Fibroblast of lung (primary cell): ENCODE data around the gene ANAPC1.
A peak's percentile ranks its signal among the peaks of the same experiment; 100 is the strongest.

Source experiments
- EZH2 ChIP-seq: IDR thresholded peaks from 2 replicates; pipeline ENCODE4 v1.5.1; 2012; ENCODE audit warnings: low read length, control low read depth, mild to moderate bottlenecking; ENCODE audit errors: missing control alignments
- TF ChIP-seq, protein P1 (sequence below), 2 donors: IDR thresholded peaks in 1 of 2; conservative IDR thresholded peaks in 1 of 2; 1 replicate in 1 of 2; 2 replicates in 1 of 2; pipeline ENCODE4 v1.5.1; 2011 to 2012; ENCODE audit warnings: low read length in 2 of 2, control low read depth in 1 of 2, inconsistent platforms in 1 of 2, low read depth in 1 of 2, mild to moderate bottlenecking in 1 of 2

DNA sequence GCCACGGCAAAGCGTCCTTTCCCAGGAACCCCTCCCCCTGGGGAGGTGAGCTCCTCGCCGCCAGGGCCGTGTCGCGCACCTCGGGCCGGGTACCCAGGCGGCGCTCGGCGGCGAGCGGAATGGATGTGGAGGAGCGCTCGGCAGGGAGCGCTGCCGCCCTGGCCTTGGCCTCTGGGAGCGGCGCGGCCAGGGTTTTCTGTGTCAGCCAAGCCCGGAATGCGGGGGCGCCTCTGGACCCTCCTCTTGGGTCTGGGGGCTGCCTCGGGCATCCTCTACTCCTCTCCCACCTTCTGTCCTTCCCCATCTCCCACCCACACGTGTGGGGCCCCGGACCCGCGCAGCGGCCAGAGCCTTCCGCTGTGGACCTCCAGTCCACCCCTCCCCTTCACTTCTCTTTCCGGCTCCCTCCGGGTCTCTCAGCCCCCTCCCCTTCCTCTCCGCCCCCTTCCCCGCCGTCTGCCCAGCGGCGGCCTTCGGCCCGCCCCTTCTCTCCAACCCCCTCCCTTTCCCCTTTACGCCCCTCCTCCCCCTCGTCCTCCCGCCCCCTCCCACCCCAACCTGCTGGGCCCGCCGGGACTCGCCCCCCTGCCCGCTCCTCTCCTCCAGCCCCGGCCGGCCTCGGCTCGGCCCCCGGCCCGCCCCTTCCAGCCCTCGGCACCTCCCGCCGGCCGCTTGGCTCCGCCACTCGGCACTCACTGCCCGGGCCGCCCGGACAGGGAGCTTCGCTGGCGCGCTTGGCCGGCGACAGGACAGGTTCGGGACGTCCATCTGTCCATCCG, 14.1 kb upstream of the ANAPC1 start, which contains the start of gene MERTK:
- TF ChIP-seq, protein P1, sequence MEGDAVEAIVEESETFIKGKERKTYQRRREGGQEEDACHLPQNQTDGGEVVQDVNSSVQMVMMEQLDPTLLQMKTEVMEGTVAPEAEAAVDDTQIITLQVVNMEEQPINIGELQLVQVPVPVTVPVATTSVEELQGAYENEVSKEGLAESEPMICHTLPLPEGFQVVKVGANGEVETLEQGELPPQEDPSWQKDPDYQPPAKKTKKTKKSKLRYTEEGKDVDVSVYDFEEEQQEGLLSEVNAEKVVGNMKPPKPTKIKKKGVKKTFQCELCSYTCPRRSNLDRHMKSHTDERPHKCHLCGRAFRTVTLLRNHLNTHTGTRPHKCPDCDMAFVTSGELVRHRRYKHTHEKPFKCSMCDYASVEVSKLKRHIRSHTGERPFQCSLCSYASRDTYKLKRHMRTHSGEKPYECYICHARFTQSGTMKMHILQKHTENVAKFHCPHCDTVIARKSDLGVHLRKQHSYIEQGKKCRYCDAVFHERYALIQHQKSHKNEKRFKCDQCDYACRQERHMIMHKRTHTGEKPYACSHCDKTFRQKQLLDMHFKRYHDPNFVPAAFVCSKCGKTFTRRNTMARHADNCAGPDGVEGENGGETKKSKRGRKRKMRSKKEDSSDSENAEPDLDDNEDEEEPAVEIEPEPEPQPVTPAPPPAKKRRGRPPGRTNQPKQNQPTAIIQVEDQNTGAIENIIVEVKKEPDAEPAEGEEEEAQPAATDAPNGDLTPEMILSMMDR (conservative IDR thresholded peaks at IDR 0.05 in 1 of 2, IDR thresholded peaks at IDR 0.05 in 1 of 2; ENCODE audit: low read depth in 1 of 2, low read length in 2 of 2): peak; percentile 39 to 54
- TF ChIP-seq EZH2: peak; percentile 8
